ENCODE measurements around the gene IGFL4.

DNA sequence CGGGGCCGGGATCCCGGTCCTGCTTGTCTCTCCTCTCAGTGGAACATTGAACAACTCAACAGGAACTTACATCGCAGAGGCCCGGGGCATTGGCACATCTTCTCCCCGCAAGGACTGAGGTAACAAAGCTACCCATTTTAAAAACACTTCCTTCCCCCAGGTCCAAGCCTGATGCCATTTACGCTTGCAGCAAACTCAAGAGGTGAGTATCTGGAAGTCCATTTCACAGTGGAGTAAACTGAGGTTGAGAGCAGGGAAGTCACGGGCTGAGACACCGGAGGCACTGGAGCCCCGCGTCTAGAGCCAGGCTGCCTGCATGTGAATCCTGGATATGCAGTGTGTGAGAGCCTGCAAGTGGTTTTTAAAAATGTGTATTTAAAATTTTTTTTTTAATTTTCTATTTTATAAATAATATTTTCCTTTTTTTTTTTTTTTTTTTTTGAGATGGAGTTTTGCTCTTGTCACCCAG lies 17.5 kb downstream of the IGFL4 start:
- TF ChIP-seq, protein P1, sequence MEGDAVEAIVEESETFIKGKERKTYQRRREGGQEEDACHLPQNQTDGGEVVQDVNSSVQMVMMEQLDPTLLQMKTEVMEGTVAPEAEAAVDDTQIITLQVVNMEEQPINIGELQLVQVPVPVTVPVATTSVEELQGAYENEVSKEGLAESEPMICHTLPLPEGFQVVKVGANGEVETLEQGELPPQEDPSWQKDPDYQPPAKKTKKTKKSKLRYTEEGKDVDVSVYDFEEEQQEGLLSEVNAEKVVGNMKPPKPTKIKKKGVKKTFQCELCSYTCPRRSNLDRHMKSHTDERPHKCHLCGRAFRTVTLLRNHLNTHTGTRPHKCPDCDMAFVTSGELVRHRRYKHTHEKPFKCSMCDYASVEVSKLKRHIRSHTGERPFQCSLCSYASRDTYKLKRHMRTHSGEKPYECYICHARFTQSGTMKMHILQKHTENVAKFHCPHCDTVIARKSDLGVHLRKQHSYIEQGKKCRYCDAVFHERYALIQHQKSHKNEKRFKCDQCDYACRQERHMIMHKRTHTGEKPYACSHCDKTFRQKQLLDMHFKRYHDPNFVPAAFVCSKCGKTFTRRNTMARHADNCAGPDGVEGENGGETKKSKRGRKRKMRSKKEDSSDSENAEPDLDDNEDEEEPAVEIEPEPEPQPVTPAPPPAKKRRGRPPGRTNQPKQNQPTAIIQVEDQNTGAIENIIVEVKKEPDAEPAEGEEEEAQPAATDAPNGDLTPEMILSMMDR (IDR thresholded peaks at IDR 0.05), result no peak
- TF ChIP-seq POLR2A (IDR thresholded peaks at IDR 0.05), result no peak

Measured in thyroid gland (tissue), 4 donors.